WTC11 (cell line): Measurements from ENCODE around the gene SERP2. TPM values are rescaled to one million over a fixed set of nuclear protein-coding genes. Genes with fewer than 3 reads are reported as not detected.

Source experiments
- ATAC-seq: fragments of 200-7000 bp; cut with Tn5 transposase; 2 replicates; pipeline ENCODE4 v1.10.0; 2021; ENCODE audit warnings: mild to moderate bottlenecking, moderate library complexity
- Bru-seq: library from RNA; stranded (reverse); fragments of 400-500 nt; gene quantifications from one replicate; lab custom pipeline; 2021; lab: Mats Ljungman, UMichigan
- CTCF ChIA-PET: fragments of 300-600 bp; sonication (Branson Sonifier 250); formaldehyde crosslinking; loops from one replicate; lab custom pipeline; 2021; ENCODE audit warnings: antibody characterized with exemption; lab: Charles Lee
- POLR2A ChIA-PET: fragments of 350-600 bp; sonication (Branson Sonifier 250); formaldehyde crosslinking; loops from one replicate; lab custom pipeline; 2021; ENCODE audit warnings: antibody characterized with exemption; lab: Charles Lee
- DNase-seq: peaks from one replicate; pipeline ENCODE4 v3.0.0; 2021; ENCODE audit warnings: low spot score
- H3K27ac Mint-ChIP-seq: 2 replicates; pipeline ENCODE4 v1.8.0; 2021; ENCODE audit warnings: mixed read lengths
- H3K27me3 Mint-ChIP-seq: 2 replicates; pipeline ENCODE4 v1.8.0; 2021; ENCODE audit warnings: low read depth, mild to moderate bottlenecking, moderate library complexity, mixed read lengths
- H3K36me3 Mint-ChIP-seq: 2 replicates; pipeline ENCODE4 v1.8.0; 2021; ENCODE audit warnings: mixed read lengths
- H3K4me1 Mint-ChIP-seq: 2 replicates; pipeline ENCODE4 v1.8.0; 2022; ENCODE audit warnings: mixed read lengths
- H3K4me3 Mint-ChIP-seq: 2 replicates; pipeline ENCODE4 v1.8.0; 2021; ENCODE audit warnings: mild to moderate bottlenecking, moderate library complexity, mixed read lengths
- H3K9me3 Mint-ChIP-seq: 2 replicates; pipeline ENCODE4 v1.8.0; 2021; ENCODE audit warnings: mixed read lengths
- CBFB ChIP-seq: sonication (generic); formaldehyde crosslinking; IDR thresholded peaks from 2 replicates; pipeline ENCODE4 v1.8.1; 2022; ENCODE audit warnings: mild to moderate bottlenecking, low read depth, missing genetic modification reagents
- ETV6 ChIP-seq: sonication (generic); formaldehyde crosslinking; IDR thresholded peaks from 2 replicates; pipeline ENCODE4 v1.8.1; 2022; ENCODE audit warnings: mild to moderate bottlenecking, missing genetic modification reagents
- FOXK1 ChIP-seq: sonication (generic); formaldehyde crosslinking; IDR thresholded peaks from 2 replicates; pipeline ENCODE4 v1.8.0; 2022; ENCODE audit warnings: mild to moderate bottlenecking, moderate library complexity, missing genetic modification reagents
- FOXP1 ChIP-seq: sonication (generic); formaldehyde crosslinking; IDR thresholded peaks from 2 replicates; pipeline ENCODE4 v1.8.0; 2022; ENCODE audit warnings: missing genetic modification reagents, mild to moderate bottlenecking, moderate library complexity, borderline replicate concordance
- GRHL2 ChIP-seq: fragments of 250-450 bp; sonication (Bioruptor Pico); IDR thresholded peaks from 2 replicates; pipeline ENCODE4 v1.8.0; 2022; ENCODE audit warnings: mild to moderate bottlenecking, moderate library complexity; ENCODE audit not compliant: insufficient replicate concordance, severe bottlenecking
- HMGXB4 ChIP-seq: sonication (generic); formaldehyde crosslinking; IDR thresholded peaks from 2 replicates; pipeline ENCODE4 v1.8.1; 2023; ENCODE audit warnings: mild to moderate bottlenecking, moderate library complexity, missing genetic modification reagents
- KAT7 ChIP-seq: sonication (generic); formaldehyde crosslinking; IDR thresholded peaks from 2 replicates; pipeline ENCODE4 v1.8.1; 2023; ENCODE audit warnings: missing genetic modification reagents, mild to moderate bottlenecking, borderline replicate concordance
- PRDM15 ChIP-seq: sonication (generic); formaldehyde crosslinking; IDR thresholded peaks from 2 replicates; pipeline ENCODE4 v1.8.0; 2022; ENCODE audit warnings: missing genetic modification reagents
- SP1 ChIP-seq: sonication (generic); formaldehyde crosslinking; conservative IDR thresholded peaks from 2 replicates; pipeline ENCODE4 v1.8.1; 2022; ENCODE audit warnings: missing genetic modification reagents
- TEAD4 ChIP-seq: sonication (generic); formaldehyde crosslinking; IDR thresholded peaks from 2 replicates; pipeline ENCODE4 v1.8.0; 2022; ENCODE audit warnings: mild to moderate bottlenecking, missing genetic modification reagents
- ZNF138 ChIP-seq: sonication (generic); formaldehyde crosslinking; conservative IDR thresholded peaks from 2 replicates; pipeline ENCODE4 v1.8.1; 2022; ENCODE audit warnings: mild to moderate bottlenecking, moderate library complexity, missing genetic modification reagents
- ZNF232 ChIP-seq: sonication (generic); formaldehyde crosslinking; IDR thresholded peaks from 2 replicates; pipeline ENCODE4 v1.8.0; 2022; ENCODE audit warnings: mild to moderate bottlenecking, missing genetic modification reagents
- ZNF396 ChIP-seq: fragments of 250-450 bp; sonication (Bioruptor Pico); IDR thresholded peaks from 2 replicates; pipeline ENCODE4 v1.8.0; 2021; ENCODE audit warnings: mild to moderate bottlenecking, moderate library complexity, borderline replicate concordance
- ZNF416 ChIP-seq: fragments of 250-450 bp; sonication (Bioruptor Pico); IDR thresholded peaks from 2 replicates; pipeline ENCODE4 v1.9.0; 2021; ENCODE audit warnings: mild to moderate bottlenecking, inconsistent platforms
- long read RNA-seq, 3 experiments: library from RNA in 1 of 3; library from capped mRNA in 1 of 3; library from polyadenylated mRNA in 1 of 3; unstranded in 2 of 3; stranded (forward) in 1 of 3; transcript quantifications; one replicate each; pipeline ENCODE4 v2.0.0, GENCODE V29; 2021
- total RNA-seq: library from RNA; stranded (reverse); gene quantifications from 3 replicates; pipeline ENCODE4 v1.2.3, GENCODE V29; 2021
- TF ChIP-seq, protein P1 (sequence below): sonication (generic); formaldehyde crosslinking; IDR thresholded peaks from 2 replicates; pipeline ENCODE4 v1.8.0; 2022; ENCODE audit warnings: mild to moderate bottlenecking, missing genetic modification reagents
- TF ChIP-seq, protein P2 (sequence below): sonication (generic); formaldehyde crosslinking; IDR thresholded peaks from 2 replicates; pipeline ENCODE4 v1.8.1; 2023; ENCODE audit warnings: mild to moderate bottlenecking, missing genetic modification reagents, moderate library complexity
- TF ChIP-seq, protein P3 (sequence below): sonication (generic); formaldehyde crosslinking; IDR thresholded peaks from 2 replicates; pipeline ENCODE4 v1.8.0; 2023; ENCODE audit warnings: missing genetic modification reagents, mild to moderate bottlenecking, borderline replicate concordance

Gene SERP2
- 0.92 to 1.7 TPM (median 1.2 TPM) in 3 replicates for total RNA-seq
- percentile 29 among the genes with signal in this experiment for Bru-seq, nascent RNA
- long read RNA-seq, experiment 1, partial matches to known transcripts, result 0 of 1 reads
- long read RNA-seq, experiment 1, other reads (novel, unspliced or antisense), result 0 of 1 reads
- long read RNA-seq, experiment 2, partial matches to known transcripts, result 1 of 3 reads
- long read RNA-seq, experiment 2, other reads (novel, unspliced or antisense), result 0 of 3 reads
- long read RNA-seq, experiment 3, result 0 reads

GRCh38 chr13:44373601-44374347 lies at the start of gene SERP2:
Gene SERP2, plus strand, starts transcription at chr13:44373824. Its CDS starts 202 bp downstream, at chr13:44374026.
- Mint-ChIP-seq H3K27ac (no peak within 1 kb of the TSS), H3K9me3 (no peaks in the 10 kb centered on the region), H3K4me3 (peak within 1 kb of the TSS; percentile 59), H3K36me3 (no peaks in the 10 kb centered on the region), H3K27me3 (peaks cover 26% of the 10 kb centered on the region), H3K4me1 (peaks cover 16% of the 10 kb centered on the region)
- no peak for TF ChIP-seq TEAD4 (CRISPR knock-in tag)
- no peak for TF ChIP-seq ZNF416 (CRISPR knock-in tag)
- TF ChIP-seq ZNF232 (CRISPR knock-in tag), result no peak
- TF ChIP-seq KAT7 (CRISPR knock-in tag), result peak; percentile 90; the same call in 1 of the 2 replicates
- TF ChIP-seq CBFB (CRISPR knock-in tag), result 0 out of 2 replicates have a peak, but pooled peaks have one; percentile 16
- TF ChIP-seq, protein P1, sequence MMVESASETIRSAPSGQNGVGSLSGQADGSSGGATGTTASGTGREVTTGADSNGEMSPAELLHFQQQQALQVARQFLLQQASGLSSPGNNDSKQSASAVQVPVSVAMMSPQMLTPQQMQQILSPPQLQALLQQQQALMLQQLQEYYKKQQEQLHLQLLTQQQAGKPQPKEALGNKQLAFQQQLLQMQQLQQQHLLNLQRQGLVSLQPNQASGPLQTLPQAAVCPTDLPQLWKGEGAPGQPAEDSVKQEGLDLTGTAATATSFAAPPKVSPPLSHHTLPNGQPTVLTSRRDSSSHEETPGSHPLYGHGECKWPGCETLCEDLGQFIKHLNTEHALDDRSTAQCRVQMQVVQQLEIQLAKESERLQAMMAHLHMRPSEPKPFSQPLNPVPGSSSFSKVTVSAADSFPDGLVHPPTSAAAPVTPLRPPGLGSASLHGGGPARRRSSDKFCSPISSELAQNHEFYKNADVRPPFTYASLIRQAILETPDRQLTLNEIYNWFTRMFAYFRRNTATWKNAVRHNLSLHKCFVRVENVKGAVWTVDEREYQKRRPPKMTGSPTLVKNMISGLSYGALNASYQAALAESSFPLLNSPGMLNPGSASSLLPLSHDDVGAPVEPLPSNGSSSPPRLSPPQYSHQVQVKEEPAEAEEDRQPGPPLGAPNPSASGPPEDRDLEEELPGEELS (CRISPR knock-in tag), result 0 out of 2 replicates have a peak, but pooled peaks have one; percentile 52
- TF ChIP-seq FOXP1 (CRISPR knock-in tag), result 0 out of 2 replicates have a peak, but pooled peaks have one; percentile 64
- peak; percentile 11; the same call in 1 of the 2 replicates for TF ChIP-seq PRDM15 (CRISPR knock-in tag)
- peak; percentile 38 for TF ChIP-seq FOXK1
- peak; percentile 77; the same call in 1 of the 2 replicates for TF ChIP-seq HMGXB4
- TF ChIP-seq, protein P2, sequence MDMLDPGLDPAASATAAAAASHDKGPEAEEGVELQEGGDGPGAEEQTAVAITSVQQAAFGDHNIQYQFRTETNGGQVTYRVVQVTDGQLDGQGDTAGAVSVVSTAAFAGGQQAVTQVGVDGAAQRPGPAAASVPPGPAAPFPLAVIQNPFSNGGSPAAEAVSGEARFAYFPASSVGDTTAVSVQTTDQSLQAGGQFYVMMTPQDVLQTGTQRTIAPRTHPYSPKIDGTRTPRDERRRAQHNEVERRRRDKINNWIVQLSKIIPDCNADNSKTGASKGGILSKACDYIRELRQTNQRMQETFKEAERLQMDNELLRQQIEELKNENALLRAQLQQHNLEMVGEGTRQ (CRISPR knock-in tag), result no peak
- TF ChIP-seq ETV6 (CRISPR knock-in tag), result peak; percentile 96
- TF ChIP-seq ZNF138, result 0 out of 2 replicates have a peak, but pooled peaks have one; percentile 50
- TF ChIP-seq SP1 (CRISPR knock-in tag), result peak; percentile 42
- ChIA-PET POLR2A (interaction anchor here (1.6 to 2.4 kb wide), 2 partner anchors 61 to 63 kb away, joined by 6 to 12 read pairs; no protein-coding TSS in a partner anchor), CTCF (interaction anchor here (0.6 to 2.1 kb wide), 4 partner anchors 13 to 63 kb away, joined by 3 to 5 read pairs (median 4); no protein-coding TSS in a partner anchor)
- ATAC-seq (peak; percentile 94), DNase-seq (peak; percentile 77)

- no peak for DNase-seq
- ChIA-PET CTCF (no interaction called here), POLR2A (no interaction called here)
- Mint-ChIP-seq H3K36me3 (peaks cover 2% of the 10 kb centered on the region; the same call in 1 of the 2 replicates), H3K4me3 (no peak overlapping the region), H3K4me1 (peaks cover 7% of the 10 kb centered on the region; the same call in 1 of the 2 replicates), H3K27ac (no peak overlapping the region), H3K9me3 (peaks cover 27% of the 10 kb centered on the region), H3K27me3 (no peaks in the 10 kb centered on the region)
- no peak for ATAC-seq
- no peak for TF ChIP-seq ZNF396 (CRISPR knock-in tag)
- TF ChIP-seq, protein P3, sequence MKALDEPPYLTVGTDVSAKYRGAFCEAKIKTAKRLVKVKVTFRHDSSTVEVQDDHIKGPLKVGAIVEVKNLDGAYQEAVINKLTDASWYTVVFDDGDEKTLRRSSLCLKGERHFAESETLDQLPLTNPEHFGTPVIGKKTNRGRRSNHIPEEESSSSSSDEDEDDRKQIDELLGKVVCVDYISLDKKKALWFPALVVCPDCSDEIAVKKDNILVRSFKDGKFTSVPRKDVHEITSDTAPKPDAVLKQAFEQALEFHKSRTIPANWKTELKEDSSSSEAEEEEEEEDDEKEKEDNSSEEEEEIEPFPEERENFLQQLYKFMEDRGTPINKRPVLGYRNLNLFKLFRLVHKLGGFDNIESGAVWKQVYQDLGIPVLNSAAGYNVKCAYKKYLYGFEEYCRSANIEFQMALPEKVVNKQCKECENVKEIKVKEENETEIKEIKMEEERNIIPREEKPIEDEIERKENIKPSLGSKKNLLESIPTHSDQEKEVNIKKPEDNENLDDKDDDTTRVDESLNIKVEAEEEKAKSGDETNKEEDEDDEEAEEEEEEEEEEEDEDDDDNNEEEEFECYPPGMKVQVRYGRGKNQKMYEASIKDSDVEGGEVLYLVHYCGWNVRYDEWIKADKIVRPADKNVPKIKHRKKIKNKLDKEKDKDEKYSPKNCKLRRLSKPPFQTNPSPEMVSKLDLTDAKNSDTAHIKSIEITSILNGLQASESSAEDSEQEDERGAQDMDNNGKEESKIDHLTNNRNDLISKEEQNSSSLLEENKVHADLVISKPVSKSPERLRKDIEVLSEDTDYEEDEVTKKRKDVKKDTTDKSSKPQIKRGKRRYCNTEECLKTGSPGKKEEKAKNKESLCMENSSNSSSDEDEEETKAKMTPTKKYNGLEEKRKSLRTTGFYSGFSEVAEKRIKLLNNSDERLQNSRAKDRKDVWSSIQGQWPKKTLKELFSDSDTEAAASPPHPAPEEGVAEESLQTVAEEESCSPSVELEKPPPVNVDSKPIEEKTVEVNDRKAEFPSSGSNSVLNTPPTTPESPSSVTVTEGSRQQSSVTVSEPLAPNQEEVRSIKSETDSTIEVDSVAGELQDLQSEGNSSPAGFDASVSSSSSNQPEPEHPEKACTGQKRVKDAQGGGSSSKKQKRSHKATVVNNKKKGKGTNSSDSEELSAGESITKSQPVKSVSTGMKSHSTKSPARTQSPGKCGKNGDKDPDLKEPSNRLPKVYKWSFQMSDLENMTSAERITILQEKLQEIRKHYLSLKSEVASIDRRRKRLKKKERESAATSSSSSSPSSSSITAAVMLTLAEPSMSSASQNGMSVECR, result no peak
- no peak for TF ChIP-seq GRHL2 (CRISPR knock-in tag)
Observed at GRCh38 chr13:44326961-44327360, 46.7 kb upstream of the SERP2 start.
